GM12874 (cell line): ENCODE data around the gene FAM78A.

ENCODE experiments used
- CTCF ChIP-seq: IDR thresholded peaks from 2 replicates; pipeline ENCODE4 v1.5.1; 2011; ENCODE audit warnings: low read depth, mild to moderate bottlenecking, control low read depth, low read length, moderate library complexity; ENCODE audit not compliant: insufficient read depth

Gene FAM78A

GRCh38 chr9:131258186-131258585 lies 18.1 kb downstream of the FAM78A start:
- TF ChIP-seq CTCF = no peak

DNA sequence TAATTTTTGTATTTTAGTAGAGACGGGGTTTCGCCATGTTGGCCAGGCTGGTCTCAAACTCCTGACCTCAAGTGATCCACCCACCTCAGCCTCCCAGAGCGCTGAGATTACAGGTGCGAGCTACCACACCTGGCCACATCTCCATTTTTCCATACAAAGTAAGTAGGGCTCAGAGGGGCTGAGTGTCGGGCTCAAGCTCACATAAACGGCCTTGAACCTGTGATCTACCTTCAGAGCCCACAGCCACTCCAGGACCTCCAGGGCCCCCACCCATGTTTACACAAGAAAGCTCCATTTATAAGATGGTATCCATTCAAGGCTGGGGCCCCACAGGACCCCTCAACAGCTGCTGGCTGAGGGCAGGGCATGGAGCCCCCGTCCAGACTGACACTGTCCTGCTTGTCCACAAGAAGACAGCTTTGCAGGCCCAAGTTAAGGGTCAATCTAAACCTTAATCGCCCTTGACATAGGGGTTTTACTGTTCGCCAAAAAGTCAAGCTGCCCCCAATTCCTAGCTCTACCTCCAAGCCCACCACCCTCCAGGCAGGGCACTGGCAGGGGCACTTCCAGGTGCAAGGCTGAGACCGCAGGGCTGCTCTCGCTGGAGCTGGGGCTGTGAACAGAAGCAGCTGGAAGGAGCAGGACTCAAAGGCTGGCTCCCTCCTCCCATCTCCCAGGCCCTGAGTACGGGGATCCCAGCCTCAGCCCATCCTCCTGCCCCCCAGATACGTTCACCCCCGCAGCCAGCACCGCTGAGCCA lies 18.9 kb downstream of the FAM78A start:
- no peak for TF ChIP-seq CTCF

- no peak for TF ChIP-seq CTCF
These were observed 20.6 kb downstream of the FAM78A start for GRCh38 chr9:131255676-131256197.

DNA sequence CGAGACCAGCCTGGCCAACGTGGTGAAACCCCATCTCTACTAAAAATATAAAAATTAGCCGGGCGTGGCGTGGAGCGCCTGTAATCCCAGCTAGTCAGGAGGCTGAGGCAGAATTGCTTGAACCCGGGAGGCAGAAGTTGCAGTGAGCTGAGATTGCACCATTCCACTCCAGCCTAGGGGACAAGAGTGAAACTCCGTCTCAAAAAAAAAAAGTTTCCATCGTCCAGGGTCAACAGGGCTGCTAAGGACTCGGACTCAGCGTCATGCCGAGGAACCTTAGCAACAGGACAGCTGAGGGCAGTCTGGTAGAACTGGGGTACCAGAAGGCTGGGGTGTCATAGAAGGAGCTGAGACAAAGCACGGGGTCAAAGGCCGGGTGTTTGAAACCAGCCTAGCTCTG lies 21.7 kb downstream of the FAM78A start:
- no peak for TF ChIP-seq CTCF

DNA sequence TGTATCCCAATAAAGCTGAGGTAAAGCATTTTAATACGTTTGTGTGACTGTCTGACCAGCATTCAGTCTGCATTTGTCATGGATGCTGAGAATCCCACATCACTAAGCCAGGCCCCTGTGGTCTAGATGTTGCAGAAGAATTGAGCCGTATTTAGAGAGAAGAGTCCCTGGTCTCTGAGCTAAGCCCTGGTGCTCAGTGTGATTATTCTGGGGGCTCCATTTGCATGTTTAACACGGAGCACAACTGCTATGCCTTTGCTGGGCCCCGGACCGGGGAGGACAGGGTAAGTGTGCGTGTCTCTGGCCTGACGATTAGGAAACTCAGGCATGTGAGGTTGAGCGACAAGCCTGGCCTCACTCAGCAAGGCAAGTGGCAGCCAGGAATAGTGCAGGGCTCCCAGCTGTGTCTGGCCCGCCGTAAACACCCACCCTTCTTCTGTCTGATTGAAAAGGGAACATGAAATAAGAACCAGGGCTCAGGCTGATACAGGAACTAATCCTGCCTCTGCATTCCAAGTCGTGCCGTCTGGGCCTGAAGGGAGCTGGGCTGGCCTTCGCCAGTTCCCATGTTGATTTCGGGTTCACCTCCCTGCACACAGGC lies 22.3 kb downstream of the FAM78A start:
- no peak for TF ChIP-seq CTCF

GRCh38 chr9:131252120-131252519 lies 24.2 kb downstream of the FAM78A start:
- TF ChIP-seq CTCF = no peak

DNA sequence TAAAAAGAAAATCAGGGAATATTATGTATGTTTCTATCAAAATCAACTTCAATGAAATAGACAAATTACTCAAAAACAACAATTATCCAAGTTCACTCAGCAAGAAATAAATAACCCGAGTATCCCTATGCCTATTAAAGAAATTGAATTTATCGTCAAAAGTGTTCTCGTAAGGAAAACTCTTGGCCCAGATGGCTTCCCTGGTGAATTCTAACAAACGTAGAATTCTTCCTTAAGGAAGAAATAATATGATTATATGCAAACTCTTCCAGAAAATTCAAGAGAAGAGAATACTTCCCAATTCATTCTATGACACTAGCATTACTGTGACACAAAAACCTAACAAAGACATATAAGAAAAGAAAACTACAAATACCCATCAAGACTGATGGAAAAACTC lies 29.7 kb downstream of the FAM78A start:
- no peak for TF ChIP-seq CTCF
